H9 (cell line): Measurements from ENCODE around the gene CMSS1. TPM values are rescaled to one million over a fixed set of nuclear protein-coding genes. Genes with fewer than 3 reads are reported as not detected.

ENCODE experiments used
- DNase-seq: peaks from one replicate; pipeline ENCODE4 v3.0.0-alpha.2; 2017
- H2AFZ ChIP-seq: one replicate; pipeline ENCODE4 v1.6.1; 2013; ENCODE audit warnings: mild to moderate bottlenecking, low read length, control low read depth, moderate library complexity
- H2AK5ac ChIP-seq: 2 replicates; pipeline ENCODE4 v1.6.1; 2013; ENCODE audit warnings: low read length, control low read depth, mixed read lengths; ENCODE audit not compliant: insufficient read length
- H2BK120ac ChIP-seq: one replicate; pipeline ENCODE4 v1.6.1; 2013; ENCODE audit warnings: low read depth, mild to moderate bottlenecking, low read length, control low read depth, inconsistent platforms; ENCODE audit not compliant: poor library complexity, severe bottlenecking
- H2BK12ac ChIP-seq: 2 replicates; pipeline ENCODE4 v1.6.1; 2013; ENCODE audit warnings: low read length, control low read depth, mixed read lengths, low read depth; ENCODE audit not compliant: insufficient read length
- H2BK15ac ChIP-seq: 2 replicates; pipeline ENCODE4 v1.6.1; 2013; ENCODE audit warnings: low read depth, low read length, control low read depth
- H2BK20ac ChIP-seq: one replicate; pipeline ENCODE4 v1.6.1; 2013; ENCODE audit warnings: low read depth, mild to moderate bottlenecking, low read length, control low read depth, inconsistent platforms; ENCODE audit not compliant: poor library complexity, severe bottlenecking
- H2BK5ac ChIP-seq: 2 replicates; pipeline ENCODE4 v1.6.1; 2013; ENCODE audit warnings: low read length, control low read depth, mixed read lengths; ENCODE audit not compliant: insufficient read length
- H3K14ac ChIP-seq: 2 replicates; pipeline ENCODE4 v1.6.1; 2013; ENCODE audit warnings: low read length, control low read depth; ENCODE audit not compliant: insufficient read depth
- H3K18ac ChIP-seq: 2 replicates; pipeline ENCODE4 v1.6.1; 2013; ENCODE audit warnings: low read depth, mild to moderate bottlenecking, mixed read lengths, low read length, control low read depth; ENCODE audit not compliant: insufficient read length
- H3K23ac ChIP-seq: 2 replicates; pipeline ENCODE4 v1.6.1; 2013; ENCODE audit warnings: low read length, control low read depth, mixed read lengths, low read depth; ENCODE audit not compliant: insufficient read length
- H3K23me2 ChIP-seq: 2 replicates; pipeline ENCODE4 v1.6.1; 2013; ENCODE audit warnings: low read depth, mild to moderate bottlenecking, mixed read lengths, low read length, control low read depth; ENCODE audit not compliant: insufficient read length, poor library complexity, severe bottlenecking
- H3K27ac ChIP-seq: 2 replicates; pipeline ENCODE4 v1.5.1; 2013; ENCODE audit warnings: low read length, control low read depth, mixed read lengths, low read depth; ENCODE audit not compliant: insufficient read length
- H3K27me3 ChIP-seq: 2 replicates; pipeline ENCODE4 v1.6.1; 2013; ENCODE audit warnings: low read length, control low read depth, inconsistent platforms; ENCODE audit not compliant: insufficient read depth
- H3K4ac ChIP-seq: 2 replicates; pipeline ENCODE4 v1.6.1; 2013; ENCODE audit warnings: low read depth, mild to moderate bottlenecking, control low read depth, inconsistent platforms, low read length, moderate library complexity
- H3K4me1 ChIP-seq: 2 replicates; pipeline ENCODE4 v1.6.1; 2013; ENCODE audit warnings: low read length, control low read depth, inconsistent platforms; ENCODE audit not compliant: insufficient read depth
- H3K4me2 ChIP-seq: 2 replicates; pipeline ENCODE4 v1.6.1; 2013; ENCODE audit warnings: low read length, control low read depth, mixed read lengths; ENCODE audit not compliant: insufficient read length, insufficient read depth
- H3K56ac ChIP-seq: 2 replicates; pipeline ENCODE4 v1.6.1; 2013; ENCODE audit warnings: low read depth, mild to moderate bottlenecking, mixed read lengths, low read length, control low read depth; ENCODE audit not compliant: insufficient read length
- H3K79me1 ChIP-seq: 2 replicates; pipeline ENCODE4 v1.6.1; 2013; ENCODE audit warnings: low read depth, mild to moderate bottlenecking, moderate library complexity, low read length, control low read depth, inconsistent platforms; ENCODE audit not compliant: insufficient read depth, poor library complexity, severe bottlenecking
- H3K79me2 ChIP-seq: 2 replicates; pipeline ENCODE4 v1.6.1; 2013; ENCODE audit warnings: low read length, control low read depth, inconsistent platforms; ENCODE audit not compliant: insufficient read depth
- H3K9ac ChIP-seq: 2 replicates; pipeline ENCODE4 v1.6.1; 2013; ENCODE audit warnings: low read length, control low read depth, mixed read lengths; ENCODE audit not compliant: insufficient read length; ENCODE audit errors: extremely low read depth
- H3K9me3 ChIP-seq: one replicate; pipeline ENCODE4 v1.6.1; 2013; ENCODE audit warnings: low read depth, low read length, inconsistent platforms; ENCODE audit not compliant: control insufficient read depth
- H3T11ph ChIP-seq: one replicate; pipeline ENCODE4 v1.6.1; 2013; ENCODE audit warnings: mild to moderate bottlenecking, low read length, control low read depth, inconsistent platforms
- H4K20me1 ChIP-seq: one replicate; pipeline ENCODE4 v1.6.1; 2013; ENCODE audit not compliant: control insufficient read depth, insufficient read length, insufficient read depth
- H4K5ac ChIP-seq: 2 replicates; pipeline ENCODE4 v1.6.1; 2013; ENCODE audit warnings: low read depth, mild to moderate bottlenecking, mixed read lengths, low read length, control low read depth; ENCODE audit not compliant: insufficient read length
- H4K8ac ChIP-seq: replicated peaks from 2 replicates; pipeline ENCODE4 v1.6.1; 2013; ENCODE audit warnings: low read length, control low read depth, mixed read lengths, low read depth; ENCODE audit not compliant: insufficient read length
- H4K91ac ChIP-seq: 2 replicates; pipeline ENCODE4 v1.6.1; 2013; ENCODE audit warnings: low read depth, mild to moderate bottlenecking, moderate library complexity, mixed read lengths, low read length, control low read depth; ENCODE audit not compliant: insufficient read length
- H3K27ac Mint-ChIP-seq, 3 experiments: 2 replicates in 2 of 3; 3 replicates in 1 of 3; pipeline ENCODE4 v1.8.0; 2020 to 2021; ENCODE audit warnings: mixed read lengths in 3 of 3, mild to moderate bottlenecking in 1 of 3, moderate library complexity in 1 of 3
- H3K27me3 Mint-ChIP-seq: 2 replicates; pipeline ENCODE4 v1.8.0; 2021; ENCODE audit warnings: low read depth, mild to moderate bottlenecking, moderate library complexity, mixed read lengths
- H3K36me3 Mint-ChIP-seq, 3 experiments: 2 replicates in 2 of 3; 3 replicates in 1 of 3; pipeline ENCODE4 v1.8.0; 2020 to 2021; ENCODE audit warnings: low read depth in 3 of 3, mixed read lengths in 3 of 3; ENCODE audit not compliant: insufficient read depth in 1 of 3
- H3K4me1 Mint-ChIP-seq, 2 experiments: 2 replicates each; pipeline ENCODE4 v1.8.0; 2020; ENCODE audit warnings: mixed read lengths in 2 of 2
- H3K4me3 Mint-ChIP-seq, 2 experiments: 2 replicates in 1 of 2; 3 replicates in 1 of 2; pipeline ENCODE4 v1.8.0; 2020 to 2021; ENCODE audit warnings: mild to moderate bottlenecking in 2 of 2, mixed read lengths in 2 of 2, moderate library complexity in 1 of 2
- H3K9me3 Mint-ChIP-seq, 2 experiments: 2 replicates in 1 of 2; 3 replicates in 1 of 2; pipeline ENCODE4 v1.8.0; 2020; ENCODE audit warnings: mild to moderate bottlenecking in 2 of 2, mixed read lengths in 2 of 2, moderate library complexity in 1 of 2
- WGBS: extraction: QIAGEN DNeasy Blood & Tissue Kit; methylation state at CpG from one replicate; pipeline ENCODE4 v1.1.7; 2013; ENCODE audit warnings: missing lambda C conversion rate, low lambda C conversion rate, mixed read lengths; ENCODE audit not compliant: insufficient read length; ENCODE audit errors: extremely low coverage; 5-methylcytosine and 5-hydroxymethylcytosine counted together
- total RNA-seq: library from RNA; stranded (reverse); gene quantifications from 2 replicates; pipeline ENCODE4 v1.2.1, GENCODE V29; 2021
- TF ChIP-seq, protein P1 (sequence below): fragments of 200-600 bp; sonication (generic); conservative IDR thresholded peaks from 3 replicates; pipeline ENCODE4 v1.8.0; 2021; ENCODE audit warnings: antibody characterized with exemption, mild to moderate bottlenecking

CMSS1 gene
- total RNA-seq, 1 experiment from 2014 or later = 61.8 TPM

DNA sequence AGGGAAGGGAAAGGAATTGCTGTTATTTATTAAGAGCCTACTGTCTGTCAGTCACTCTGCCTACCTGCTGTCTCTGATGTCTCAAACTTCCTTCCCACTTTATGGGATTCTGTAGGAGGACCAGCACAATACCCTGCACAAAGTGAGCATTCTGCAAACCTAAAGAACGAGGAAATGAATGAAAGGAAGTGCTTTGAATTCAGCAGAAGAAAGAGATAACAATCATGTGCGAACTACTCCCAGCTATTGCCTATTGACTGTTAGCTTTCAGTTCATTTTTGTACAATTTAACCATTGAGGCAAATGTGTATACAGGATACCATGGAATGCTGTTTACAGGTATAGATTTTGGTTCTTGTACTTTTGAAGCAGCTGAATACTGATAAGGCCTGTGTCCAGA, 66.8 kb downstream of the CMSS1 start:
- H3T11ph ChIP-seq = no peak overlapping the region
- TF ChIP-seq, protein P1, sequence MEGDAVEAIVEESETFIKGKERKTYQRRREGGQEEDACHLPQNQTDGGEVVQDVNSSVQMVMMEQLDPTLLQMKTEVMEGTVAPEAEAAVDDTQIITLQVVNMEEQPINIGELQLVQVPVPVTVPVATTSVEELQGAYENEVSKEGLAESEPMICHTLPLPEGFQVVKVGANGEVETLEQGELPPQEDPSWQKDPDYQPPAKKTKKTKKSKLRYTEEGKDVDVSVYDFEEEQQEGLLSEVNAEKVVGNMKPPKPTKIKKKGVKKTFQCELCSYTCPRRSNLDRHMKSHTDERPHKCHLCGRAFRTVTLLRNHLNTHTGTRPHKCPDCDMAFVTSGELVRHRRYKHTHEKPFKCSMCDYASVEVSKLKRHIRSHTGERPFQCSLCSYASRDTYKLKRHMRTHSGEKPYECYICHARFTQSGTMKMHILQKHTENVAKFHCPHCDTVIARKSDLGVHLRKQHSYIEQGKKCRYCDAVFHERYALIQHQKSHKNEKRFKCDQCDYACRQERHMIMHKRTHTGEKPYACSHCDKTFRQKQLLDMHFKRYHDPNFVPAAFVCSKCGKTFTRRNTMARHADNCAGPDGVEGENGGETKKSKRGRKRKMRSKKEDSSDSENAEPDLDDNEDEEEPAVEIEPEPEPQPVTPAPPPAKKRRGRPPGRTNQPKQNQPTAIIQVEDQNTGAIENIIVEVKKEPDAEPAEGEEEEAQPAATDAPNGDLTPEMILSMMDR = no peak
- H2BK5ac ChIP-seq = no peak overlapping the region
- H3K4me1 ChIP-seq = no peaks in the 10 kb centered on the region
- H4K20me1 ChIP-seq = no peaks in the 10 kb centered on the region
- Mint-ChIP-seq H3K36me3 (peaks cover 0 to 3% (median 0%) of the 10 kb centered on the region in 3 experiments; a peak in 1 of 7 replicates), H3K4me3 (no peak overlapping the region), H3K27me3 (peaks cover 9% of the 10 kb centered on the region), H3K9me3 (no peaks in the 10 kb centered on the region), H3K4me1 (peaks cover 3 to 7% of the 10 kb centered on the region in 2 experiments; a peak in 1 of 4 replicates), H3K27ac (no peak overlapping the region)
- H3K4ac ChIP-seq = no peak overlapping the region
- no peaks in the 10 kb centered on the region for H3K79me2 ChIP-seq
- H3K9me3 ChIP-seq = no peaks in the 10 kb centered on the region
- no peak overlapping the region for H3K56ac ChIP-seq
- H3K18ac ChIP-seq = no peak overlapping the region
- no peaks in the 10 kb centered on the region for H3K23me2 ChIP-seq
- no peak overlapping the region for H3K14ac ChIP-seq
- H2BK15ac ChIP-seq = no peak overlapping the region
- no peak overlapping the region for H2BK12ac ChIP-seq
- no peak overlapping the region for H4K8ac ChIP-seq
- H2BK120ac ChIP-seq = no peak overlapping the region
- H3K9ac ChIP-seq = no peak overlapping the region
- H3K79me1 ChIP-seq = no peaks in the 10 kb centered on the region
- WGBS = no CpG with 5 or more reads among the region's 2 CpGs
- H4K91ac ChIP-seq = no peak overlapping the region
- no peak overlapping the region for H2BK20ac ChIP-seq
- no peak overlapping the region for H3K27ac ChIP-seq
- H3K4me2 ChIP-seq = no peak overlapping the region
- no peak overlapping the region for H2AFZ ChIP-seq
- no peak for DNase-seq
- H3K27me3 ChIP-seq = peaks cover 5% of the 10 kb centered on the region; the same call in 1 of the 2 replicates
- H2AK5ac ChIP-seq = no peak overlapping the region
- H3K23ac ChIP-seq = no peak overlapping the region
- H4K5ac ChIP-seq = no peak overlapping the region
